HG03196 (cell line): ENCODE data around the gene SHISA6.

Experiments
- ATAC-seq: cut with Tn5 transposase; IDR thresholded peaks from one replicate; pipeline ENCODE4 v1.9.1; 2021; ENCODE audit not compliant: unreplicated experiment

The SHISA6 gene

GRCh38 chr17:11340803-11341202 lies 99.8 kb downstream of the SHISA6 start:
- no peak for ATAC-seq

DNA sequence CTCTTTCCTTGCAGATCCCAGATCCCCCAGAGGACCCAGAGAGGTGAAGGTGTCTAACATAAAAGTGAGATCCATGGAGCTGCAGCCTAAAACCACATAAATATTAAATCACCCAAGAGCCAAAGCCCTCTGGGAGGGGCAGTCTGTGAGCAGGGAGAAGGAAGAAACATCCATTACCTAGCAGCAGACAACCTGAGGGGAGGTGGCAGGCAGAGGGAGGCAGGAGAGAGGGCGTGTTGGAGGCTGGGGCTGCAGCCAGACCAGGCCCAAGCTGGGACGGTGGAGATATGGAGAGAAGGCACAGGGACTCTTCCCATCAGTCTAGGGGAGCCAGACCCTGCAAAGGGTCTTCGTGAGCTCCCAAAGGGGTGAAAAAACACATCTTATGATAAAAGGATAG lies 101.1 kb downstream of the SHISA6 start:
- ATAC-seq, result no peak

DNA sequence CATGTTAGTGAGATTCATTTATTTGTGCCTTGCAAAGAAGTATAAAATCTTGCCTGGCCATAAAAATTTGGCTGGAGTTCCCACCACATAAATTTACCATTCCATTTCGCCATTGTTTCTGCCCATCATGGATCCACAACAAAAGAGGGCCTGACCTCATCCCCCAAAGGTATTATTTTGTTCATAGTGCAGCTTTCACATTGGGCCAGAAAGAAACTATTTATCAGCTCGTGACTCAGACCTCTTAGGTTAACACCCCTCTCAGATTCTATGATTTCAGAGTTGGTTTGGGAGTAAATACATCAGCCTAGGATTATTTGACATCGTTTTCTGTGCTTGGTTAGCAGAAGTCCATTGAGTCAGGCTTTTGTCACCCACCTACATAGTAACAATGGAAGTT lies 108.1 kb downstream of the SHISA6 start:
- no peak for ATAC-seq

DNA sequence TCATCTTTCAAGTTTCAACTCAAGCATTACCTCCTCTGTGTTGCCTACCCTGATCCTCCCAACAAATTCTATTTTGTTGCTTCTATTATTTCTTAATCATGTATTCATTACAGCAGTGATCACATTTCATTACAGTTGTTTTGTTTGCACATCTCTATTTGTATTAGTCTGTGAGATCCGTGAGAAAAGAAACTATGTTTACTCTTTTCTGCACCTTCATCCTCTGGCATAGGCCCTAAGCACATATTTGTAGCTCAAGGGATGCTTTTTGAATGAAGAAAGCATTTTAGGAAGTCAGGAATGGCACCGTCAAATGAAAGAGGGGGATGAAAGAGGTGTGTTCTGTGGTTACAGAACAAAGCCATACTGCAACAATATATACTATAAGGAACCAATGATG lies 110.5 kb downstream of the SHISA6 start:
- ATAC-seq, result no peak

- ATAC-seq, result no peak
Observed at GRCh38 chr17:11353601-11354000, 112.6 kb downstream of the SHISA6 start.

GRCh38 chr17:11356371-11356770 lies 115.4 kb downstream of the SHISA6 start:
- ATAC-seq, result no peak

DNA sequence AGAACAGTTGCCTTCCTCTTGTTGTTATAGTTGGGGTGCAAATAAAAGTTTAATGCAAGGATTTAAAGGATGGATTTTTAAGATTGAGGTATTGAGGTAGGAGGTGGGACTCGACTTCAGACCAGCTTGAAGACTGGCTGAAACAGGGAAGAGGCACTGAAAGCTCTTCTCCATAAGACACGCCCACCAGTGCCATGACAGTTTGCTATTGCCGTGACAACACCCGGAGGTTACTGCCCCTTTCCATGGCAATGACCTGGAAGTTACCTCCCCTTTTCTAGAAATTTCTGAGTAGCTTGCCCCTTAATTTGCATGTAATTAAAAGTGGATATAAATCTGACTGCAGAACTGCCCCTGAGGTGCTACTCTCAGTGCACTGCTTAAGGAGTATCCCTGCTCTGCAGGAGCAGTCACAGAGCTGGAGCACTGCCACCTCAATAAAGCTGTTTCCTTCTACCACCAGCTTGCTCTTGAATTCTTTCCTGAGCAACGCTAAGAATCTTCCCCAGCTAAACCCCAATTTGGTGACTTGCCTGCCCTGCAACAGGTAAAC lies 122.6 kb downstream of the SHISA6 start:
- ATAC-seq, result no peak

GRCh38 chr17:11366272-11366850 lies 125.3 kb downstream of the SHISA6 start:
- ATAC-seq, result no peak

DNA sequence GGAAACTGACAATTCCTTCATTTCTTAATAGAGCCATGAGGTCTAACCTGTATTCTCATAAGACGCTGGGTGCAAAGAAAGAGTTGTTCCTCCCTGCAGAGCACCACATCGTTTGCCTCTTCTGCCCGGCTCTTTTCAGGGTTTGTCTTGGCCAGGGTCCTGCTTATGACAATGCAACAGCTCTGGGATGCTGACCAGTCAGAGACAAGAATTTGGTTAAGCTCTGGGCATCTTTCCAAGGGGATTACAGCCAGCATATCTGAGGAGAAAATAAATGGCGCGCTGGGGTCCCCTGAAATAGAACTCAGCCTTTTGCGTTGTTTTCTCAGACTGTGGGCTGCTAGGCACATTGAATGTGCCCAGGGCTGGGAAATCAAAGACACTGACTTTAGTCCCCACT lies 128.6 kb downstream of the SHISA6 start:
- no peak for ATAC-seq

GRCh38 chr17:11372692-11373091 lies 131.7 kb downstream of the SHISA6 start:
- ATAC-seq, result no peak

GRCh38 chr17:11378506-11378905 lies 137.5 kb downstream of the SHISA6 start:
- ATAC-seq, result no peak

- no peak for ATAC-seq
Observed at GRCh38 chr17:11380761-11381160, 139.7 kb downstream of the SHISA6 start.

GRCh38 chr17:11383157-11383556 lies 142.1 kb downstream of the SHISA6 start:
- no peak for ATAC-seq

GRCh38 chr17:11384131-11384530 lies 143.1 kb downstream of the SHISA6 start:
- no peak for ATAC-seq

GRCh38 chr17:11387610-11388009 lies 146.6 kb downstream of the SHISA6 start:
- ATAC-seq, result no peak

DNA sequence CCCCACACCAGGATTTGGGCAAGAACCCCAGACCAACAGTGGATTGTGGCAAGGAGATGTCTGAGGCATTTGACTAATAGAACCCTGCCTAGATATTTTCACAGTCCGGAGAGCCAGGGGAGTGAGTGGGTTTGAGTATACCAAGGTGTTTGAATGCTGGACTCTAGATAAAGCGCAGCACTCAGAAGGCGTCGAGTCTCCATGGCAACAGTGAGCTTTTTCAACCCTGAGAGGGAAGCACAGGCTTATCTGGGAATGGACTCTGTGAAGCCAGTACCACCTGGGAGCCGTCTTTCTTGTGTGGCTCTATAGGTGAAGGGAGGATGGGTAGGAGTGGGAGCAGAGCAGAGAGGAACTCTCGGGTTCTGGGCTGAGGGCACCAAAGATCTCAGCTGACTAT lies 147.0 kb downstream of the SHISA6 start:
- no peak for ATAC-seq

- no peak for ATAC-seq
Observed at GRCh38 chr17:11389583-11389982, 148.6 kb downstream of the SHISA6 start.

DNA sequence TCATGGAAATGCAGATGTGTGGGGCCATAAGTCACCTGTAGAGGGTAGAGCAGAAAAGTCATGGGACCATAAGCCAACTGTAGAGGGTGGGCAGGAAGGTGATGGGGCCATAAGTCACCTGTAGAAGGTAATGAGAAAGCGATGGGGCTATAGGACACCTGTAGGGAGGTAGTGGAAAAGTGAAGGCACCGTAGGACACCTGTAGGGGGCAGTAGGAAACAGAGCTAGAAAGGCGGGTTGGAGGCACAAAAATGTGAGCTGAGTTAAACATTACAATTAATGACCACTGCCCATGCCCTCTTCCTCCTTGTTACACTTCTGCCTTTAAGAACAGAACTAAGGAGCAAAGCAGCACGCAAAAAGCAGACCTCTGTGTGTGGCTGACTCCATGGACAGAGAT lies 150.1 kb downstream of the SHISA6 start:
- no peak for ATAC-seq

- ATAC-seq, result no peak
Observed at GRCh38 chr17:11404431-11405276, 163.6 kb downstream of the SHISA6 start.

DNA sequence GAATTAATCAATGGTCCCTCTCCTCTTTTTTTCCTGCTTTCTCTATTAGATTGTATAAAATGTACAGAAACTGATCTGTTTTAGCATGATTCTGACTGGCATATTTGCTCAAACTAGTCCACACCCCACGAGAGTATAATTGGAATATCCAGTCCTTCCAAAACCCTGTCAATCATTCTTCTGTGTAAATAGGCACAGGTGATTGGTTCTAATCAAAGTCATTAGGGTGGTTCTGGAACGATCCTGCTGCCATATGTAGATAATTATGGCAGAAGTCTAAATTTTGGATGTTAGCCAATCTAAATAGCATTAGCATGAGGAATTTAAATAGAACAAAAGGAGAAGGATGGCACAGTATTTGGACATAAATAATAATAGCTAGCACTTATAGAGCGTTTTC lies 165.7 kb downstream of the SHISA6 start:
- no peak for ATAC-seq

- ATAC-seq, result no peak
Observed at GRCh38 chr17:11412654-11413053, 171.6 kb downstream of the SHISA6 start.

DNA sequence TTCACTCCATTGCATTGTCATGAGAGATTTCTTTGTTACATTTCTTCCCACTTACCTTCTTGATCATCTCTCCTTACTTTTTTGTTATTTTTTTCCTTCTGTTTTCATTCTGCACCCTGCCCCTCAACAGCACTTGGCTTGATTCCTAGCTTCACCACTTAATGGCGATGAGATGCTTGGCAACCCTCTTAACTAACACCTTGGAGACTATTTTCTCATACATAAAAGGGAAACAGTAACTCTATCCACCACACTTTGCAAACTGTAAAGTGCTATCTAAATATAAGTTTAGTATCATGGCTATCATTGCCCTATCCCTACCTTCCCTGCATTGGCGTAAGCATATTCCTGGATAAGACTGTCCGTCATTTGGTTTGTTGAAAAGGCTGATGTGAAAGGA lies 177.3 kb downstream of the SHISA6 start:
- no peak for ATAC-seq
